RWPE2 (cell line): Measurements from ENCODE around the gene CCL28.

Source experiments
- ATAC-seq: fragments of 200-7000 bp; cut with Tn5 transposase; 3 replicates; pipeline ENCODE4 v1.9.1; 2021; ENCODE audit warnings: low read depth
- DNase-seq: peaks from one replicate; pipeline ENCODE4 v3.0.0-alpha.2; 2020; ENCODE audit warnings: low spot score
- H3K27ac ChIP-seq: fragments of 450-650 bp; 2 replicates; pipeline ENCODE4 v1.5.1; 2017; ENCODE audit warnings: mild to moderate bottlenecking; ENCODE audit not compliant: poor library complexity, severe bottlenecking
- H3K27me3 ChIP-seq: fragments of 250-450 bp; sonication (Bioruptor Pico); 2 replicates; pipeline ENCODE4 v1.5.1; 2021; ENCODE audit warnings: mild to moderate bottlenecking, moderate library complexity; ENCODE audit not compliant: insufficient read depth, poor library complexity, severe bottlenecking
- H3K36me3 ChIP-seq: fragments of 250-450 bp; sonication (Bioruptor Pico); 2 replicates; pipeline ENCODE4 v1.5.1; 2020; ENCODE audit warnings: low read depth, mild to moderate bottlenecking, moderate library complexity
- H3K4me1 ChIP-seq: fragments of 250-450 bp; sonication (Bioruptor Pico); 2 replicates; pipeline ENCODE4 v1.5.1; 2021; ENCODE audit warnings: mild to moderate bottlenecking, moderate library complexity; ENCODE audit not compliant: insufficient read depth, poor library complexity, severe bottlenecking
- H3K4me3 ChIP-seq: fragments of 250-450 bp; sonication (Bioruptor Pico); 2 replicates; pipeline ENCODE4 v1.5.1; 2021; ENCODE audit warnings: mild to moderate bottlenecking, moderate library complexity; ENCODE audit not compliant: severe bottlenecking
- H3K9me3 ChIP-seq: fragments of 250-450 bp; sonication (Bioruptor Pico); 2 replicates; pipeline ENCODE4 v1.5.1; 2021; ENCODE audit warnings: mild to moderate bottlenecking, moderate library complexity; ENCODE audit not compliant: severe bottlenecking
- CTCF ChIP-seq: fragments of 450-650 bp; IDR thresholded peaks from one replicate; pipeline ENCODE4 v1.5.1; 2017; ENCODE audit warnings: mild to moderate bottlenecking, moderate library complexity; ENCODE audit not compliant: poor library complexity, severe bottlenecking

The CCL28 gene

GRCh38 chr5:43418561-43418960 lies 6.4 kb upstream of the CCL28 start:
- DNase-seq (no peak), ATAC-seq (no peak)
- Histone ChIP-seq H3K36me3 (no peaks in the 10 kb centered on the region), H3K27ac (no peak overlapping the region), H3K27me3 (no peaks in the 10 kb centered on the region), H3K4me1 (peaks cover 12% of the 10 kb centered on the region), H3K9me3 (no peaks in the 10 kb centered on the region), H3K4me3 (no peak overlapping the region)
- TF ChIP-seq CTCF: no peak

- TF ChIP-seq CTCF: no peak
- Histone ChIP-seq H3K4me3 (no peak overlapping the region), H3K9me3 (no peaks in the 10 kb centered on the region), H3K27me3 (no peaks in the 10 kb centered on the region), H3K27ac (no peak overlapping the region), H3K36me3 (no peaks in the 10 kb centered on the region), H3K4me1 (peaks cover 4% of the 10 kb centered on the region)
- no peak for ATAC-seq
- no peak for DNase-seq
Measured at GRCh38 chr5:43416803-43417394, 4.7 kb upstream of the CCL28 start.

GRCh38 chr5:43415935-43416802 lies 4.0 kb upstream of the CCL28 start:
- H3K27me3 ChIP-seq: no peaks in the 10 kb centered on the region
- no peak for DNase-seq
- no peaks in the 10 kb centered on the region for H3K36me3 ChIP-seq
- H3K4me1 ChIP-seq: no peaks in the 10 kb centered on the region
- H3K27ac ChIP-seq: no peak overlapping the region
- H3K4me3 ChIP-seq: no peak overlapping the region
- ATAC-seq: 0 out of 3 replicates have a peak, but pooled peaks have one; percentile 40
- no peaks in the 10 kb centered on the region for H3K9me3 ChIP-seq
- TF ChIP-seq CTCF: no peak

- no peak overlapping the region for H3K4me3 ChIP-seq
- ATAC-seq (no peak), DNase-seq (no peak)
- no peaks in the 10 kb centered on the region for H3K4me1 ChIP-seq
- H3K36me3 ChIP-seq: no peaks in the 10 kb centered on the region
- H3K27ac ChIP-seq: no peak overlapping the region
- H3K27me3 ChIP-seq: no peaks in the 10 kb centered on the region
- TF ChIP-seq CTCF: no peak
- H3K9me3 ChIP-seq: no peaks in the 10 kb centered on the region
Measured at GRCh38 chr5:43413966-43414365, 1.8 kb upstream of the CCL28 start.

GRCh38 chr5:43412644-43413043 lies 453 bp upstream of the CCL28 start:
- DNase-seq (no peak), ATAC-seq (no peak)
- Histone ChIP-seq H3K9me3 (no peaks in the 10 kb centered on the region), H3K27ac (no peak overlapping the region), H3K4me1 (no peaks in the 10 kb centered on the region), H3K36me3 (no peaks in the 10 kb centered on the region), H3K27me3 (no peaks in the 10 kb centered on the region), H3K4me3 (no peak overlapping the region)
- TF ChIP-seq CTCF: no peak
